ENCODE results near the gene EEA1.

Gene EEA1

GRCh38 chr12:92871116-92871515, 58.0 kb downstream of the EEA1 start:
- Histone ChIP-seq H3K4me3 (ENCODE audit: insufficient read depth, low read length, poor library complexity, severe bottlenecking) (no peak overlapping the region), H4K20me1 (ENCODE audit: low read depth, low read length) (no peaks in the 10 kb centered on the region), H3K9me3 (ENCODE audit: insufficient read depth, low read length) (no peaks in the 10 kb centered on the region), H2AFZ (ENCODE audit: low read depth, low read length, severe bottlenecking) (no peak overlapping the region), H3K36me3 (ENCODE audit: low read length) (no peaks in the 10 kb centered on the region), H3K79me2 (ENCODE audit: insufficient read depth, low read length) (peaks cover 3% of the 10 kb centered on the region; the same call in 1 of the 2 replicates), H3K27me3 (ENCODE audit: low read length) (no peaks in the 10 kb centered on the region), H3F3A (ENCODE audit: insufficient read depth) (no peaks in the 10 kb centered on the region), H3K4me2 (ENCODE audit: low read depth, low read length, poor library complexity, severe bottlenecking) (no peak overlapping the region), H3K9me2 (replicated peaks; ENCODE audit: insufficient read depth, low read length) (no peaks in the 10 kb centered on the region), H3K27ac (ENCODE audit: low read depth, low read length) (no peak overlapping the region), H3K9ac (ENCODE audit: low read length) (no peak overlapping the region)
- TF ChIP-seq EZH2phosphoT487 (conservative IDR thresholded peaks at IDR 0.05; ENCODE audit: low read length), result no peak
- TF ChIP-seq CTCF (IDR thresholded peaks at IDR 0.05; ENCODE audit: insufficient read depth, low read length, poor library complexity, severe bottlenecking), result no peak

GRCh38 chr12:92866418-92866817, 62.7 kb downstream of the EEA1 start:
- Histone ChIP-seq H3K9me2 (replicated peaks; ENCODE audit: insufficient read depth, low read length) (no peaks in the 10 kb centered on the region), H4K20me1 (ENCODE audit: low read depth, low read length) (no peaks in the 10 kb centered on the region), H3K4me3 (ENCODE audit: insufficient read depth, low read length, poor library complexity, severe bottlenecking) (no peak overlapping the region), H3K9ac (ENCODE audit: low read length) (no peak overlapping the region), H3K4me2 (ENCODE audit: low read depth, low read length, poor library complexity, severe bottlenecking) (no peak overlapping the region), H3K79me2 (ENCODE audit: insufficient read depth, low read length) (peaks cover 3% of the 10 kb centered on the region; the same call in 1 of the 2 replicates), H2AFZ (ENCODE audit: low read depth, low read length, severe bottlenecking) (no peak overlapping the region), H3K36me3 (ENCODE audit: low read length) (no peaks in the 10 kb centered on the region), H3K27me3 (ENCODE audit: low read length) (no peaks in the 10 kb centered on the region), H3F3A (ENCODE audit: insufficient read depth) (no peaks in the 10 kb centered on the region), H3K9me3 (ENCODE audit: insufficient read depth, low read length) (no peaks in the 10 kb centered on the region), H3K27ac (ENCODE audit: low read depth, low read length) (no peak overlapping the region)
- TF ChIP-seq CTCF (IDR thresholded peaks at IDR 0.05; ENCODE audit: insufficient read depth, low read length, poor library complexity, severe bottlenecking) (no peak), EZH2phosphoT487 (conservative IDR thresholded peaks at IDR 0.05; ENCODE audit: low read length) (no peak)

GRCh38 chr12:92863251-92863650, 65.8 kb downstream of the EEA1 start:
- no peak overlapping the region for H3K9ac ChIP-seq (ENCODE audit: low read length)
- no peaks in the 10 kb centered on the region for H3F3A ChIP-seq (ENCODE audit: insufficient read depth)
- H2AFZ ChIP-seq (ENCODE audit: low read depth, low read length, severe bottlenecking), result no peak overlapping the region
- no peak overlapping the region for H3K27ac ChIP-seq (ENCODE audit: low read depth, low read length)
- H3K36me3 ChIP-seq (ENCODE audit: low read length), result no peaks in the 10 kb centered on the region
- H3K9me3 ChIP-seq (ENCODE audit: insufficient read depth, low read length), result no peaks in the 10 kb centered on the region
- no peaks in the 10 kb centered on the region for H4K20me1 ChIP-seq (ENCODE audit: low read depth, low read length)
- H3K27me3 ChIP-seq (ENCODE audit: low read length), result no peaks in the 10 kb centered on the region
- peaks cover 3% of the 10 kb centered on the region; the same call in 1 of the 2 replicates for H3K79me2 ChIP-seq (ENCODE audit: insufficient read depth, low read length)
- TF ChIP-seq EZH2phosphoT487 (conservative IDR thresholded peaks at IDR 0.05; ENCODE audit: low read length), result no peak
- no peak for TF ChIP-seq CTCF (IDR thresholded peaks at IDR 0.05; ENCODE audit: insufficient read depth, low read length, poor library complexity, severe bottlenecking)
- H3K9me2 ChIP-seq (replicated peaks; ENCODE audit: insufficient read depth, low read length), result no peaks in the 10 kb centered on the region
- no peak overlapping the region for H3K4me3 ChIP-seq (ENCODE audit: insufficient read depth, low read length, poor library complexity, severe bottlenecking)
- H3K4me2 ChIP-seq (ENCODE audit: low read depth, low read length, poor library complexity, severe bottlenecking), result no peak overlapping the region
